HG02884 (cell line): ENCODE data around the gene SSC5D.
"Not testable (repeated sequence)": the region's sequence is repeated elsewhere in the genome, so short reads cannot be mapped to it uniquely, and the experiment has no call there.

Experiments used
- ATAC-seq: cut with Tn5 transposase; IDR thresholded peaks from one replicate; pipeline ENCODE4 v1.9.1; 2021; ENCODE audit warnings: mild to moderate bottlenecking, moderate library complexity; ENCODE audit not compliant: unreplicated experiment

The SSC5D gene

GRCh38 chr19:55502197-55502952 lies 14.1 kb downstream of the SSC5D start:
- ATAC-seq: no peak

- ATAC-seq: no peak
Observed at GRCh38 chr19:55503157-55503501, 14.9 kb downstream of the SSC5D start.

- ATAC-seq: peak; percentile 85
Observed at GRCh38 chr19:55503502-55504251, 15.4 kb downstream of the SSC5D start.

- no peak for ATAC-seq
Observed at GRCh38 chr19:55504252-55504603, 16.0 kb downstream of the SSC5D start.

GRCh38 chr19:55504981-55505380 lies 16.7 kb downstream of the SSC5D start:
- no peak for ATAC-seq

- ATAC-seq: no peak
Observed at GRCh38 chr19:55508120-55508519, 19.9 kb downstream of the SSC5D start.

- ATAC-seq: peak; percentile 91
Observed at GRCh38 chr19:55516878-55517620, 28.8 kb downstream of the SSC5D start.

- no peak for ATAC-seq
Observed at GRCh38 chr19:55519451-55520311, 31.4 kb downstream of the SSC5D start.

- no peak for ATAC-seq
Observed at GRCh38 chr19:55520691-55521292, 32.6 kb downstream of the SSC5D start.

- no peak for ATAC-seq
Observed at GRCh38 chr19:55525289-55526101, 37.3 kb downstream of the SSC5D start.

- ATAC-seq: no peak
Observed at GRCh38 chr19:55526216-55527196, 38.3 kb downstream of the SSC5D start.

- no peak for ATAC-seq
Observed at GRCh38 chr19:55527197-55528029, 39.2 kb downstream of the SSC5D start.

GRCh38 chr19:55528030-55528803 lies 40.0 kb downstream of the SSC5D start:
- ATAC-seq: no peak

GRCh38 chr19:55529636-55530234 lies 41.5 kb downstream of the SSC5D start:
- no peak for ATAC-seq

GRCh38 chr19:55530996-55531395 lies 42.8 kb downstream of the SSC5D start:
- ATAC-seq: no peak

GRCh38 chr19:55534280-55534679 lies 46.0 kb downstream of the SSC5D start:
- ATAC-seq: not testable (repeated sequence)
